Loucy (cell line): Measurements from ENCODE around the gene LRRC71.

Experiments
- H2AFZ ChIP-seq: fragments of 200-600 bp; sonication (generic); 2 replicates; pipeline ENCODE4 v1.6.0; 2016; ENCODE audit warnings: antibody characterized with exemption, mild to moderate bottlenecking, low read length, moderate library complexity
- H3F3A ChIP-seq: fragments of 200-600 bp; 2 replicates; pipeline ENCODE4 v1.6.0; 2016; ENCODE audit warnings: antibody characterized with exemption, low read depth, mild to moderate bottlenecking
- H3K27me3 ChIP-seq: fragments of 200-600 bp; sonication (generic); 2 replicates; pipeline ENCODE4 v1.6.1; 2014; ENCODE audit warnings: low read length, mild to moderate bottlenecking; ENCODE audit not compliant: insufficient read depth, poor library complexity, severe bottlenecking
- H3K36me3 ChIP-seq: fragments of 200-600 bp; sonication (generic); 2 replicates; pipeline ENCODE4 v1.6.1; 2016; ENCODE audit warnings: low read length; ENCODE audit not compliant: insufficient read depth
- H3K4me1 ChIP-seq: fragments of 200-600 bp; sonication (generic); 2 replicates; pipeline ENCODE4 v1.5.1; 2014; ENCODE audit warnings: low read length, mild to moderate bottlenecking; ENCODE audit not compliant: insufficient read depth, poor library complexity, severe bottlenecking
- H3K4me2 ChIP-seq: fragments of 200-600 bp; sonication (generic); 2 replicates; pipeline ENCODE4 v1.6.0; 2014; ENCODE audit warnings: antibody characterized with exemption, low read length, low read depth, mild to moderate bottlenecking; ENCODE audit not compliant: poor library complexity, severe bottlenecking
- H3K4me3 ChIP-seq: fragments of 200-600 bp; sonication (generic); 2 replicates; pipeline ENCODE4 v1.5.1; 2014; ENCODE audit warnings: low read length, mild to moderate bottlenecking, mixed read lengths; ENCODE audit not compliant: poor library complexity, severe bottlenecking
- H3K79me2 ChIP-seq: fragments of 200-600 bp; sonication (generic); 2 replicates; pipeline ENCODE4 v1.6.1; 2014; ENCODE audit warnings: low read length; ENCODE audit not compliant: insufficient read depth
- H3K9ac ChIP-seq: fragments of 200-600 bp; sonication (generic); 2 replicates; pipeline ENCODE4 v1.6.0; 2014; ENCODE audit warnings: mild to moderate bottlenecking, low read depth, low read length, moderate library complexity; ENCODE audit not compliant: poor library complexity, severe bottlenecking
- H3K9me2 ChIP-seq: fragments of 200-600 bp; sonication (generic); replicated peaks from 2 replicates; pipeline ENCODE4 v1.6.1; 2016; ENCODE audit warnings: low read depth, low read length, mixed read lengths
- H3K9me3 ChIP-seq: fragments of 200-600 bp; sonication (generic); 2 replicates; pipeline ENCODE4 v1.6.1; 2014; ENCODE audit warnings: mild to moderate bottlenecking, antibody characterized with exemption, low read length, low read depth; ENCODE audit not compliant: insufficient read depth
- H4K20me1 ChIP-seq: fragments of 200-600 bp; sonication (generic); 2 replicates; pipeline ENCODE4 v1.6.0; 2014; ENCODE audit warnings: antibody characterized with exemption, low read length, mild to moderate bottlenecking; ENCODE audit not compliant: insufficient read depth, poor library complexity, severe bottlenecking
- EZH2phosphoT487 ChIP-seq: fragments of 200-600 bp; IDR thresholded peaks from 2 replicates; pipeline ENCODE4 v1.6.1; 2018; ENCODE audit warnings: antibody characterized with exemption, mild to moderate bottlenecking, moderate library complexity, borderline replicate concordance
- TF ChIP-seq, protein P1 (sequence below): fragments of 200-600 bp; sonication (generic); conservative IDR thresholded peaks from 2 replicates; pipeline ENCODE4 v1.5.1; 2014; ENCODE audit warnings: mild to moderate bottlenecking, antibody characterized with exemption, low read length

LRRC71 gene

GRCh38 chr1:156883919-156884318, 36.5 kb upstream of the LRRC71 start:
- H3K9me3 ChIP-seq: no peaks in the 10 kb centered on the region
- no peaks in the 10 kb centered on the region for H3K36me3 ChIP-seq
- H3F3A ChIP-seq: no peaks in the 10 kb centered on the region
- no peak for TF ChIP-seq EZH2phosphoT487
- TF ChIP-seq, protein P1, sequence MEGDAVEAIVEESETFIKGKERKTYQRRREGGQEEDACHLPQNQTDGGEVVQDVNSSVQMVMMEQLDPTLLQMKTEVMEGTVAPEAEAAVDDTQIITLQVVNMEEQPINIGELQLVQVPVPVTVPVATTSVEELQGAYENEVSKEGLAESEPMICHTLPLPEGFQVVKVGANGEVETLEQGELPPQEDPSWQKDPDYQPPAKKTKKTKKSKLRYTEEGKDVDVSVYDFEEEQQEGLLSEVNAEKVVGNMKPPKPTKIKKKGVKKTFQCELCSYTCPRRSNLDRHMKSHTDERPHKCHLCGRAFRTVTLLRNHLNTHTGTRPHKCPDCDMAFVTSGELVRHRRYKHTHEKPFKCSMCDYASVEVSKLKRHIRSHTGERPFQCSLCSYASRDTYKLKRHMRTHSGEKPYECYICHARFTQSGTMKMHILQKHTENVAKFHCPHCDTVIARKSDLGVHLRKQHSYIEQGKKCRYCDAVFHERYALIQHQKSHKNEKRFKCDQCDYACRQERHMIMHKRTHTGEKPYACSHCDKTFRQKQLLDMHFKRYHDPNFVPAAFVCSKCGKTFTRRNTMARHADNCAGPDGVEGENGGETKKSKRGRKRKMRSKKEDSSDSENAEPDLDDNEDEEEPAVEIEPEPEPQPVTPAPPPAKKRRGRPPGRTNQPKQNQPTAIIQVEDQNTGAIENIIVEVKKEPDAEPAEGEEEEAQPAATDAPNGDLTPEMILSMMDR: no peak
- no peak overlapping the region for H3K9ac ChIP-seq
- no peaks in the 10 kb centered on the region for H3K79me2 ChIP-seq
- H2AFZ ChIP-seq: no peak overlapping the region
- no peaks in the 10 kb centered on the region for H4K20me1 ChIP-seq
- H3K4me1 ChIP-seq: no peaks in the 10 kb centered on the region
- H3K4me2 ChIP-seq: no peak overlapping the region
- H3K27me3 ChIP-seq: no peaks in the 10 kb centered on the region
- H3K4me3 ChIP-seq: no peak overlapping the region
- H3K9me2 ChIP-seq: no peaks in the 10 kb centered on the region

DNA sequence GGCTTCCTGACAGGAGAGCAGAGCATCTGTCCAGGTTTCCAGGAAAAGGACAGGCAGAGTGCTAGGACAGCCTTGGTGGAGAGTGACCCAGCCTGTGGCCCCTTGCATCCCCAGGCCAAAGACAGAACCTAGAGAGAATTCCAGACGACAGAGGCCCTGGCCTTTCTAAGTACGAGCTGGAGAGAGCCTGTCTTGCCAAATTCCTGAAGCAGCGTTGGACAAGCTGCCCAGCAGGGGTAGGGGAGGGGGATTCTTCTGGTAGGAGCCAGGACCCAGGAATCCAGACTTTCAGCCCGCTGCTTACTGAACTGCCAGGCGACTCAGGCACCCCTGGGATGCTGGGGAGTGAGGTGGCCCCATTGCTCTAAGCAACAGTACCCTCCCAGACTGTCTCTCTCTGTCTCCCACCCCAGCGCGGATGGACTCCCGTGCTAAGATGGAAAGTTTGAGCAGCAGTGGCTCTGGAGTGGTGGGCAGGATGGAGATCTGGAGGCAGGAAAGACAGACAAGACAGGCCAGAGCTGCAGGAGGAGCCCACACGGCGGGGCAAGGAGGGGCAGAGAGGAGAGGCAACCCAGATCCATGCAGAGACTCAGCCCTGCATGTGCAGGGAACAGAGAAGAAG, 35.8 kb upstream of the LRRC71 start:
- Histone ChIP-seq H3K9me2 (no peaks in the 10 kb centered on the region), H3K27me3 (no peaks in the 10 kb centered on the region), H4K20me1 (no peaks in the 10 kb centered on the region), H3K36me3 (no peaks in the 10 kb centered on the region), H3K9me3 (no peaks in the 10 kb centered on the region), H2AFZ (no peak overlapping the region), H3K4me3 (no peak overlapping the region), H3K4me2 (no peak overlapping the region), H3F3A (no peaks in the 10 kb centered on the region), H3K9ac (no peak overlapping the region), H3K79me2 (no peaks in the 10 kb centered on the region), H3K4me1 (no peaks in the 10 kb centered on the region)
- TF ChIP-seq, protein P1: no peak
- no peak for TF ChIP-seq EZH2phosphoT487

DNA sequence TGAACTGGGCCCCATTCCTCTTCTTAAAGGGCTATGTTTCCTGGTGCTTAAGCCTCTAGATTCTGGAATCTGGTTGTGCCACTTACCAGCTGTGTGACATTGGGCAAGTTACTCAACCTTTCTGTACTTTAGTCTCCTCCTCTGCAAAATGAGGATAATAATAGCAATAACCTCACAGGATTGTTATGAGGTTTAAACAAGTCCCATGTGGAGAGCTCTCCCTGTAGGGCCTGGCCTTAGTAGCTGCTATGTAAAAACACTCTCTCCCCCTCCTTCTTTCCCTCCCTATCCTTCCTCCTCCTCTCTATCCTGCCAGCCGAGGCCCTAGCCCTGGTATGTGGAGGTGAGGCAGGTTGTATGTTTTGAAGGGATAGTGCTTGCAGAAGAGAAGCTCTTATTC, 35.1 kb upstream of the LRRC71 start:
- no peaks in the 10 kb centered on the region for H3K4me1 ChIP-seq
- no peaks in the 10 kb centered on the region for H3K36me3 ChIP-seq
- no peaks in the 10 kb centered on the region for H3K9me2 ChIP-seq
- no peak overlapping the region for H3K9ac ChIP-seq
- H3K27me3 ChIP-seq: no peaks in the 10 kb centered on the region
- no peak overlapping the region for H3K4me3 ChIP-seq
- no peak overlapping the region for H3K4me2 ChIP-seq
- TF ChIP-seq, protein P1: no peak
- TF ChIP-seq EZH2phosphoT487: no peak
- H2AFZ ChIP-seq: no peak overlapping the region
- H3K79me2 ChIP-seq: no peaks in the 10 kb centered on the region
- H3K9me3 ChIP-seq: no peaks in the 10 kb centered on the region
- H3F3A ChIP-seq: no peaks in the 10 kb centered on the region
- no peaks in the 10 kb centered on the region for H4K20me1 ChIP-seq
